ENCODE results near the gene PIM2.

DNA sequence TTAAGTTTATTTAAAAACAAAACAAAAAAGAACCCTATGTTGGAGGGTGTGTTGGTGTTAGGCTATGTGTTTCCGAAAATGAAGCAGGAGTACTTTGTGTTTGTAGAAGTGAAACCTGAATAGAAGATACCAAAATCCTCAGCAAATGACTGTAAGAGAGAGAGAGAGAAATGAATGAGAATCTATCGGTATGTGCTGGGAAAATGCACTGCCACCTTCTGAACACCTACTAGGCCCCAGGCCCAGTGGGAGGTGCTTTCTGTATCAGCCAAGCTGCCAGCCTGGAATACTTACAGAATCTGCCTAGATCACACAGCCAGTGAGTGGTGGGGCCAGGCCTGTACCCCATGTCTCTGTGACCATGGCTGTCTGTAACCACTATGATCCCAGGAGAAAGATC lies 14.9 kb upstream of the PIM2 start:
- TF ChIP-seq, protein P1, sequence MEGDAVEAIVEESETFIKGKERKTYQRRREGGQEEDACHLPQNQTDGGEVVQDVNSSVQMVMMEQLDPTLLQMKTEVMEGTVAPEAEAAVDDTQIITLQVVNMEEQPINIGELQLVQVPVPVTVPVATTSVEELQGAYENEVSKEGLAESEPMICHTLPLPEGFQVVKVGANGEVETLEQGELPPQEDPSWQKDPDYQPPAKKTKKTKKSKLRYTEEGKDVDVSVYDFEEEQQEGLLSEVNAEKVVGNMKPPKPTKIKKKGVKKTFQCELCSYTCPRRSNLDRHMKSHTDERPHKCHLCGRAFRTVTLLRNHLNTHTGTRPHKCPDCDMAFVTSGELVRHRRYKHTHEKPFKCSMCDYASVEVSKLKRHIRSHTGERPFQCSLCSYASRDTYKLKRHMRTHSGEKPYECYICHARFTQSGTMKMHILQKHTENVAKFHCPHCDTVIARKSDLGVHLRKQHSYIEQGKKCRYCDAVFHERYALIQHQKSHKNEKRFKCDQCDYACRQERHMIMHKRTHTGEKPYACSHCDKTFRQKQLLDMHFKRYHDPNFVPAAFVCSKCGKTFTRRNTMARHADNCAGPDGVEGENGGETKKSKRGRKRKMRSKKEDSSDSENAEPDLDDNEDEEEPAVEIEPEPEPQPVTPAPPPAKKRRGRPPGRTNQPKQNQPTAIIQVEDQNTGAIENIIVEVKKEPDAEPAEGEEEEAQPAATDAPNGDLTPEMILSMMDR (IDR thresholded peaks at IDR 0.05), result no peak
- TF ChIP-seq POLR2A (IDR thresholded peaks at IDR 0.05), result no peak
